H1 (cell line): ENCODE measurements around the gene GMEB1. TPM values are rescaled to one million over a fixed set of nuclear protein-coding genes. Genes with fewer than 3 reads are reported as not detected.

Experiments
- BCL11A ChIP-seq, 2 experiments: IDR thresholded peaks; one replicate each; pipeline ENCODE4 v1.6.1; 2011; ENCODE audit warnings: low read depth in 2 of 2, low read length in 2 of 2, mild to moderate bottlenecking in 2 of 2
- BRCA1 ChIP-seq: IDR thresholded peaks from 2 replicates; pipeline ENCODE4 v1.6.1; 2012; ENCODE audit warnings: low read depth, low read length, improper control_type of control experiment
- FOSL1 ChIP-seq: IDR thresholded peaks from 2 replicates; pipeline ENCODE4 v1.6.1; 2011; ENCODE audit warnings: mild to moderate bottlenecking, low read depth, low read length, moderate library complexity; ENCODE audit not compliant: insufficient read depth
- HDAC2 ChIP-seq, 2 experiments: fragments of 300-600 bp in 1 of 2; sonication (generic) in 1 of 2; IDR thresholded peaks; 2 replicates each; pipeline ENCODE4 v1.6.1; 2011 to 2012; ENCODE audit warnings: low read depth in 2 of 2, low read length in 2 of 2, mild to moderate bottlenecking in 2 of 2, moderate library complexity in 2 of 2, borderline replicate concordance in 1 of 2, inconsistent platforms in 1 of 2
- HDAC6 ChIP-seq: IDR thresholded peaks from one replicate; pipeline ENCODE4 v1.7.1; 2012; ENCODE audit warnings: low read depth, mild to moderate bottlenecking, inconsistent platforms, low read length, moderate library complexity
- JUN ChIP-seq: IDR thresholded peaks from 2 replicates; pipeline ENCODE4 v1.6.1; 2011; ENCODE audit warnings: low read depth, mild to moderate bottlenecking, improper control_type of control experiment, low read length
- KDM5A ChIP-seq: fragments of 200-600 bp; IDR thresholded peaks from 2 replicates; pipeline ENCODE4 v1.7.1; 2012; ENCODE audit warnings: mild to moderate bottlenecking, low read length, inconsistent platforms, mixed read lengths
- MAX ChIP-seq: IDR thresholded peaks from 2 replicates; pipeline ENCODE4 v1.6.1; 2012; ENCODE audit warnings: inconsistent platforms
- NRF1 ChIP-seq: IDR thresholded peaks from 2 replicates; pipeline ENCODE4 v1.6.1; 2011; ENCODE audit warnings: mild to moderate bottlenecking, low read depth, low read length, improper control_type of control experiment
- POLR2AphosphoS5 ChIP-seq: IDR thresholded peaks from 2 replicates; pipeline ENCODE4 v1.6.1; 2011; ENCODE audit warnings: low read depth, low read length
- RAD21 ChIP-seq, 2 experiments: IDR thresholded peaks in 1 of 2; conservative IDR thresholded peaks in 1 of 2; 2 replicates each; pipeline ENCODE4 v1.6.1; 2011; ENCODE audit warnings: low read depth in 2 of 2, low read length in 2 of 2, improper control_type of control experiment in 1 of 2, inconsistent platforms in 1 of 2, mild to moderate bottlenecking in 1 of 2, moderate library complexity in 1 of 2
- RFX5 ChIP-seq: IDR thresholded peaks from 2 replicates; pipeline ENCODE4 v1.6.1; 2011; ENCODE audit warnings: low read depth, low read length, improper control_type of control experiment, borderline replicate concordance
- SIN3A ChIP-seq, 2 experiments: IDR thresholded peaks in 1 of 2; conservative IDR thresholded peaks in 1 of 2; 2 replicates each; pipeline ENCODE4 v1.6.1; 2011 to 2012; ENCODE audit warnings: low read length in 2 of 2, improper control_type of control experiment in 1 of 2, low read depth in 1 of 2, mild to moderate bottlenecking in 1 of 2
- SIX5 ChIP-seq: IDR thresholded peaks from 2 replicates; pipeline ENCODE4 v1.6.1; 2011; ENCODE audit warnings: mild to moderate bottlenecking, low read depth, low read length
- SRF ChIP-seq: IDR thresholded peaks from 2 replicates; pipeline ENCODE4 v1.6.1; 2011; ENCODE audit warnings: mild to moderate bottlenecking, low read depth, low read length, moderate library complexity
- TBP ChIP-seq: IDR thresholded peaks from 2 replicates; pipeline ENCODE4 v1.6.1; 2011; ENCODE audit warnings: low read depth, low read length, improper control_type of control experiment
- YY1 ChIP-seq: IDR thresholded peaks from 2 replicates; pipeline ENCODE4 v1.6.1; 2011; ENCODE audit warnings: low read depth, mild to moderate bottlenecking, low read length
- ZNF274 ChIP-seq: IDR thresholded peaks from 2 replicates; pipeline ENCODE4 v1.7.0; 2012; ENCODE audit warnings: low read length, borderline replicate concordance; ENCODE audit errors: extremely low read depth
- polyA plus RNA-seq, 7 experiments: library from polyadenylated mRNA; depleted of rRNA in 3 of 7; stranded (reverse) in 5 of 7; unstranded in 2 of 7; fragments of >200 nt in 5 of 7; fragments of 200-250 nt in 2 of 7; gene quantifications; 1 replicate in 5 of 7; 2 replicates in 1 of 7; 4 replicates in 1 of 7; pipeline versions ENCODE4 v1.2.1 to v1.2.3, GENCODE V29; 2011 to 2013; ENCODE audit warnings: missing spikeins in 2 of 7, mixed read lengths in 2 of 7
- total RNA-seq: library from RNA; stranded (reverse); fragmentation: NEBNext Ultra II Directional; extraction: Animal tissue kit (Norgen Biotek cat#: 25700); gene quantifications from 2 replicates; pipeline ENCODE4 v1.2.1, GENCODE V29; 2021
- TF ChIP-seq, protein P1 (sequence below): IDR thresholded peaks from 2 replicates; pipeline ENCODE4 v1.6.1; 2012; ENCODE audit warnings: inconsistent platforms
- TF ChIP-seq, protein P2 (sequence below), 3 experiments: IDR thresholded peaks; 1 replicate in 2 of 3; 2 replicates in 1 of 3; pipeline versions ENCODE4 v1.5.1 to v1.6.1; 2011; ENCODE audit warnings: low read length in 3 of 3, mild to moderate bottlenecking in 3 of 3, inconsistent platforms in 2 of 3, low read depth in 1 of 3, moderate library complexity in 1 of 3; ENCODE audit not compliant: insufficient read depth in 1 of 3; ENCODE audit errors: control extremely low read depth in 1 of 3

The GMEB1 gene
- total and polyA plus RNA-seq, 2 of the 8 experiments (the other 6 are each of a cell fraction or from before 2014, with no cell fraction given), result 13.3 to 26.2 TPM

- TF ChIP-seq YY1, result peak; percentile 21; the same call in 1 of the 2 replicates
- TF ChIP-seq HDAC6, result peak; percentile 81
- peak in 1 of 2 experiments; percentile 92; a peak in 1 of 4 replicates for TF ChIP-seq SIN3A (conservative IDR thresholded peaks at IDR 0.05 in 1 of 2, IDR thresholded peaks at IDR 0.05 in 1 of 2; ENCODE audit: low read depth in 1 of 2, low read length in 2 of 2)
- TF ChIP-seq JUN, result no peak
- TF ChIP-seq FOSL1, result no peak
- TF ChIP-seq KDM5A, result no peak
- no peak; the same call in 1 of the 2 replicates for TF ChIP-seq MAX
- TF ChIP-seq, protein P1, sequence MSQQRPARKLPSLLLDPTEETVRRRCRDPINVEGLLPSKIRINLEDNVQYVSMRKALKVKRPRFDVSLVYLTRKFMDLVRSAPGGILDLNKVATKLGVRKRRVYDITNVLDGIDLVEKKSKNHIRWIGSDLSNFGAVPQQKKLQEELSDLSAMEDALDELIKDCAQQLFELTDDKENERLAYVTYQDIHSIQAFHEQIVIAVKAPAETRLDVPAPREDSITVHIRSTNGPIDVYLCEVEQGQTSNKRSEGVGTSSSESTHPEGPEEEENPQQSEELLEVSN, result 0 out of 2 replicates have a peak, but pooled peaks have one; percentile 5
- TF ChIP-seq HDAC2 (IDR thresholded peaks at IDR 0.05; ENCODE audit: borderline replicate concordance in 1 of 2, low read depth in 2 of 2, low read length in 2 of 2), result peak; percentile 82 to 95
- TF ChIP-seq NRF1, result no peak
- TF ChIP-seq ZNF274, result no peak
- TF ChIP-seq, protein P2, sequence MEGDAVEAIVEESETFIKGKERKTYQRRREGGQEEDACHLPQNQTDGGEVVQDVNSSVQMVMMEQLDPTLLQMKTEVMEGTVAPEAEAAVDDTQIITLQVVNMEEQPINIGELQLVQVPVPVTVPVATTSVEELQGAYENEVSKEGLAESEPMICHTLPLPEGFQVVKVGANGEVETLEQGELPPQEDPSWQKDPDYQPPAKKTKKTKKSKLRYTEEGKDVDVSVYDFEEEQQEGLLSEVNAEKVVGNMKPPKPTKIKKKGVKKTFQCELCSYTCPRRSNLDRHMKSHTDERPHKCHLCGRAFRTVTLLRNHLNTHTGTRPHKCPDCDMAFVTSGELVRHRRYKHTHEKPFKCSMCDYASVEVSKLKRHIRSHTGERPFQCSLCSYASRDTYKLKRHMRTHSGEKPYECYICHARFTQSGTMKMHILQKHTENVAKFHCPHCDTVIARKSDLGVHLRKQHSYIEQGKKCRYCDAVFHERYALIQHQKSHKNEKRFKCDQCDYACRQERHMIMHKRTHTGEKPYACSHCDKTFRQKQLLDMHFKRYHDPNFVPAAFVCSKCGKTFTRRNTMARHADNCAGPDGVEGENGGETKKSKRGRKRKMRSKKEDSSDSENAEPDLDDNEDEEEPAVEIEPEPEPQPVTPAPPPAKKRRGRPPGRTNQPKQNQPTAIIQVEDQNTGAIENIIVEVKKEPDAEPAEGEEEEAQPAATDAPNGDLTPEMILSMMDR (IDR thresholded peaks at IDR 0.05; ENCODE audit: control extremely low read depth in 1 of 3, insufficient read depth in 1 of 3, low read depth in 1 of 3, low read length in 3 of 3), result no peak
- no peak for TF ChIP-seq SIX5
- TF ChIP-seq BRCA1, result no peak
- peak; percentile 100 for TF ChIP-seq POLR2AphosphoS5
- TF ChIP-seq TBP, result peak; percentile 99
- TF ChIP-seq BCL11A (IDR thresholded peaks at IDR 0.05; ENCODE audit: low read depth in 2 of 2, low read length in 2 of 2), result peak; percentile 46 to 76
- TF ChIP-seq SRF, result peak; percentile 10; the same call in 1 of the 2 replicates
- no peak for TF ChIP-seq RFX5
- 0 out of 4 replicates have a peak, but pooled peaks of 1 of the 2 experiments have one; percentile 8 for TF ChIP-seq RAD21 (IDR thresholded peaks at IDR 0.05 in 1 of 2, conservative IDR thresholded peaks at IDR 0.05 in 1 of 2; ENCODE audit: low read depth in 2 of 2, low read length in 2 of 2)
Observed at GRCh38 chr1:28648474-28649198, 19.9 kb upstream of the GMEB1 start, which contains the start of gene RNU11 (continued).
